Measurements from ENCODE around the gene MISP3. TPM values are rescaled to one million over a fixed set of nuclear protein-coding genes. Genes with fewer than 3 reads are reported as not detected.

The MISP3 gene
- total and polyA plus RNA-seq, 9 of the 15 experiments (the other 6 are each of a cell fraction or from before 2014, with no cell fraction given), result 0.25 to 5.6 (median 1.6) TPM

DNA sequence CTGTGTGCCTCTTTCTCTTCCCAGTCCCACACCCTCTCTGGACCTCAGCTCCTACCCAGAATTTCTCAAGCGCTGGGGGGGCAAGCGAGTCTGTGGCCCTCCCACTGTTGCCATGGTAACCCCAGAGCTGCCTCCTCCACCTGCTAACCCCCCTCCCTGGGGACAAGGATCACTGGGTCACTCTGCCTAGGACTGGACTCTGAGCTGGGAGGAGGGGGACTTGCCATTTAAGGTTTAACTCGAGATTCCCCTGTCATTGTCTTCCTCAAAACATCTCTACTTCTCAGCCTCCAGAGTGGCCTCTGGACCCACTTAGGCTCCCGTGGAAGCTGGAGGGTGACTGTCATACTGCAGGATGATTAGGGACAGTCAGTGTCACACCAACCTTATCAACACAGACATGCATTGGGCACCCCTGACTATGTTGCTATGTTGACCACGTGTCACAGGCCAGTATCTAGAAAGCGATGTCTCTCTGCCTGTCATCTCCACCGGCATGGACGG is 12.9 kb upstream of the MISP3 start (continued):
- TF ChIP-seq, protein P1, sequence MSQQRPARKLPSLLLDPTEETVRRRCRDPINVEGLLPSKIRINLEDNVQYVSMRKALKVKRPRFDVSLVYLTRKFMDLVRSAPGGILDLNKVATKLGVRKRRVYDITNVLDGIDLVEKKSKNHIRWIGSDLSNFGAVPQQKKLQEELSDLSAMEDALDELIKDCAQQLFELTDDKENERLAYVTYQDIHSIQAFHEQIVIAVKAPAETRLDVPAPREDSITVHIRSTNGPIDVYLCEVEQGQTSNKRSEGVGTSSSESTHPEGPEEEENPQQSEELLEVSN (IDR thresholded peaks at IDR 0.05; ENCODE audit: borderline replicate concordance in 1 of 2, extremely low read depth in 1 of 2, insufficient read depth in 1 of 2, insufficient read length in 1 of 2, low read depth in 1 of 2, low read length in 1 of 2, poor library complexity in 1 of 2, severe bottlenecking in 1 of 2), result peak in 1 of 2 experiments; percentile 20
- no peak for TF ChIP-seq ZNF507 (tag; conservative IDR thresholded peaks at IDR 0.05)
- TF ChIP-seq RAD51 (IDR thresholded peaks at IDR 0.05; ENCODE audit: borderline replicate concordance, low read depth), result peak; percentile 36; the same call in 1 of the 2 replicates
- TF ChIP-seq MAZ (CRISPR knock-in tag; conservative IDR thresholded peaks at IDR 0.05 in 1 of 2, IDR thresholded peaks at IDR 0.05 in 1 of 2), result 0 out of 4 replicates have a peak, but pooled peaks of 1 of the 2 experiments have one; percentile 30

GRCh38 chr19:14061081-14061749 is 11.4 kb upstream of the MISP3 start:
- H3K27ac ChIP-seq (ENCODE audit: extremely low read depth, low read depth, low read length), result peak overlapping the region; percentile 65; the same call in 2 of the 3 replicates
- no peaks in the 10 kb centered on the region for H3K36me3 ChIP-seq (ENCODE audit: control insufficient read depth, insufficient read depth, low read length)
- no TSS peak for BruUV-seq (replicated peaks)
- peak overlapping the region; percentile 4 to 49; a peak in 3 of 4 replicates for H3K9ac ChIP-seq (ENCODE audit: insufficient read depth in 1 of 2, low read depth in 2 of 2, low read length in 2 of 2)
- no peak overlapping the region for H3K4me3 ChIP-seq
- H3K4me1 ChIP-seq (replicated peaks in 1 of 2; ENCODE audit: control insufficient read depth in 2 of 2, insufficient read depth in 2 of 2, low read length in 2 of 2), result peaks cover 36 to 50% of the 10 kb centered on the region in 2 experiments
- WGBS (ENCODE audit: insufficient coverage, low coverage, missing lambda C conversion rate), result 8% methylated on average over 8 of the region's 9 CpGs
- in situ Hi-C loops (cut with MboI), result loop anchor here (25.0 kb wide), 1 partner anchor 474 kb away; no protein-coding TSS in a partner anchor
- DNase-seq (ENCODE audit: extremely low read depth in 1 of 4, low spot score in 3 of 4) (peak in 3 of 4 experiments; percentile 8 to 62 (median 60)), ATAC-seq (peak; percentile 27), FAIRE-seq (peak; percentile 85)
- H3K9me1 ChIP-seq (ENCODE audit: control insufficient read depth, insufficient read depth, low read length), result no peaks in the 10 kb centered on the region
- no peaks in the 10 kb centered on the region for H3K9me3 ChIP-seq (replicated peaks; ENCODE audit: control insufficient read depth, insufficient read depth, low read depth, low read length)
- H4K20me1 ChIP-seq (replicated peaks; ENCODE audit: control insufficient read depth, insufficient read depth, low read length), result no peaks in the 10 kb centered on the region
- ChIA-PET POLR2A (interaction anchor here (0.7 to 2.4 kb wide), 4 partner anchors 9 to 108 kb away, joined by 3 to 8 read pairs (median 3); partner anchors contain the start of gene DCAF15), CTCF (ENCODE audit: low intra/inter-chr PET ratio) (no interaction called here)
- intact Hi-C loops (cut with micrococcal nuclease), result no loop called here
- no peaks in the 10 kb centered on the region for H3K27me3 ChIP-seq (ENCODE audit: control insufficient read depth in 2 of 2, insufficient read depth in 2 of 2, low read length in 2 of 2)
- H3K79me2 ChIP-seq (ENCODE audit: control insufficient read depth, insufficient read depth, low read length), result no peaks in the 10 kb centered on the region
- peak overlapping the region; percentile 95 for H2AFZ ChIP-seq (ENCODE audit: low read depth, low read length)
- peak overlapping the region; percentile 52 for H3K4me2 ChIP-seq (ENCODE audit: insufficient read depth, low read length)
- TF ChIP-seq, protein P2, sequence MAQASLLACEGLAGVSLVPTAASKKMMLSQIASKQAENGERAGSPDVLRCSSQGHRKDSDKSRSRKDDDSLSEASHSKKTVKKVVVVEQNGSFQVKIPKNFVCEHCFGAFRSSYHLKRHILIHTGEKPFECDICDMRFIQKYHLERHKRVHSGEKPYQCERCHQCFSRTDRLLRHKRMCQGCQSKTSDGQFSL (CRISPR knock-in tag; IDR thresholded peaks at IDR 0.05), result no peak
- TF ChIP-seq, protein P2 (tag; IDR thresholded peaks at IDR 0.05), result peak in 1 of 2 experiments; percentile 21; a peak in 1 of 4 replicates
- TF ChIP-seq L3MBTL2 (IDR thresholded peaks at IDR 0.05), result 0 out of 2 replicates have a peak, but pooled peaks have one; percentile 16
- TF ChIP-seq YY1 (IDR thresholded peaks at IDR 0.05; ENCODE audit: borderline replicate concordance in 1 of 3, control insufficient read depth in 1 of 3, extremely low read depth in 1 of 3, insufficient read depth in 3 of 3, insufficient read length in 1 of 3, insufficient replicate concordance in 2 of 3, low read depth in 1 of 3, low read length in 2 of 3), result peak in 1 of 3 experiments; percentile 86
- no peak for TF ChIP-seq ARNT (IDR thresholded peaks at IDR 0.05)
- TF ChIP-seq, protein P3, sequence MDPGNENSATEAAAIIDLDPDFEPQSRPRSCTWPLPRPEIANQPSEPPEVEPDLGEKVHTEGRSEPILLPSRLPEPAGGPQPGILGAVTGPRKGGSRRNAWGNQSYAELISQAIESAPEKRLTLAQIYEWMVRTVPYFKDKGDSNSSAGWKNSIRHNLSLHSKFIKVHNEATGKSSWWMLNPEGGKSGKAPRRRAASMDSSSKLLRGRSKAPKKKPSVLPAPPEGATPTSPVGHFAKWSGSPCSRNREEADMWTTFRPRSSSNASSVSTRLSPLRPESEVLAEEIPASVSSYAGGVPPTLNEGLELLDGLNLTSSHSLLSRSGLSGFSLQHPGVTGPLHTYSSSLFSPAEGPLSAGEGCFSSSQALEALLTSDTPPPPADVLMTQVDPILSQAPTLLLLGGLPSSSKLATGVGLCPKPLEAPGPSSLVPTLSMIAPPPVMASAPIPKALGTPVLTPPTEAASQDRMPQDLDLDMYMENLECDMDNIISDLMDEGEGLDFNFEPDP (CRISPR knock-in tag; IDR thresholded peaks at IDR 0.05), result no peak
- TF ChIP-seq NR2C1 (IDR thresholded peaks at IDR 0.05), result no peak
- 0 out of 2 replicates have a peak, but pooled peaks have one; percentile 26 for TF ChIP-seq NR2C1 (tag; IDR thresholded peaks at IDR 0.05)
- TF ChIP-seq ARID1B (IDR thresholded peaks at IDR 0.05), result peak; percentile 19; the same call in 1 of the 2 replicates
- TF ChIP-seq NR2C2 (CRISPR knock-in tag; IDR thresholded peaks at IDR 0.05), result no peak
- peak; percentile 39; the same call in 1 of the 2 replicates for TF ChIP-seq NR2C2 (tag; IDR thresholded peaks at IDR 0.05)
